Renal cortical epithelial cell (primary cell): ENCODE data around the gene HOOK2. TPM values are rescaled to one million over a fixed set of nuclear protein-coding genes. Genes with fewer than 3 reads are reported as not detected.
"Not testable (repeated sequence)": the region's sequence is repeated elsewhere in the genome, so short reads cannot be mapped to it uniquely, and the experiment has no call there.

Experiments used
- DNase-seq: peaks from one replicate; pipeline ENCODE4 v3.0.0-alpha.2; 2011; ENCODE audit warnings: low read depth
- total RNA-seq: library from RNA; depleted of rRNA; stranded (reverse); fragments of >200 nt; gene quantifications from 2 replicates; pipeline ENCODE4 v1.2.3, GENCODE V29; 2014

The HOOK2 gene
- total RNA-seq = 19.6 and 30.8 TPM in 2 replicates

- no peak for DNase-seq
Measured at GRCh38 chr19:12774588-12775555, at the start of gene HOOK2. Gene HOOK2, minus strand, starts transcription at chr19:12775552. Its CDS starts 103 bp downstream, at chr19:12775449.

- DNase-seq = no peak
Measured at GRCh38 chr19:12821761-12822160, 46.4 kb upstream of the HOOK2 start.

- not testable (repeated sequence) for DNase-seq
Measured at GRCh38 chr19:12817810-12818209, 42.5 kb upstream of the HOOK2 start.

- DNase-seq = not testable (repeated sequence)
Measured at GRCh38 chr19:12817188-12817587, 41.8 kb upstream of the HOOK2 start.

GRCh38 chr19:12815088-12815487 is 39.7 kb upstream of the HOOK2 start:
- DNase-seq = no peak

GRCh38 chr19:12806242-12807081 is 31.1 kb upstream of the HOOK2 start, which contains the start of gene RNASEH2A:
Gene RNASEH2A, plus strand, starts transcription at chr19:12806584. Its CDS starts 90 bp downstream, at chr19:12806674.
- DNase-seq = peak; percentile 73

GRCh38 chr19:12804051-12804450 is 28.7 kb upstream of the HOOK2 start:
- DNase-seq = no peak

- DNase-seq = no peak
Measured at GRCh38 chr19:12802267-12803106, 27.1 kb upstream of the HOOK2 start.

GRCh38 chr19:12801466-12802266 is 26.3 kb upstream of the HOOK2 start, which contains the start of the genes PRDX2 and THSD8:
Gene PRDX2, minus strand, starts transcription at chr19:12801800. Its CDS starts 539 bp downstream, at chr19:12801261.
Gene THSD8, plus strand, starts transcription at chr19:12802069. Its CDS starts 3 bp downstream, at chr19:12802072.
- no peak for DNase-seq

GRCh38 chr19:12800923-12801465 is 25.6 kb upstream of the HOOK2 start:
- DNase-seq = no peak

- no peak for DNase-seq
Measured at GRCh38 chr19:12800466-12800770, 25.1 kb upstream of the HOOK2 start.

GRCh38 chr19:12799742-12800465 is 24.6 kb upstream of the HOOK2 start:
- no peak for DNase-seq

GRCh38 chr19:12797607-12798006 is 22.3 kb upstream of the HOOK2 start:
- DNase-seq = not testable (repeated sequence)

- no peak for DNase-seq
Measured at GRCh38 chr19:12797141-12797587, 21.8 kb upstream of the HOOK2 start.

- peak; percentile 68 for DNase-seq
Measured at GRCh38 chr19:12796146-12797071, 21.1 kb upstream of the HOOK2 start.

- no peak for DNase-seq
Measured at GRCh38 chr19:12794971-12795381, 19.6 kb upstream of the HOOK2 start.

GRCh38 chr19:12794196-12794941 is 19.0 kb upstream of the HOOK2 start:
- no peak for DNase-seq
